Amygdala (tissue), 56 donors: ENCODE measurements around the gene ZNF488.

ENCODE experiments used
- DNase-seq, 56 donors: peaks; one replicate each; lab custom pipeline; 2025; lab: John Stamatoyannopoulos, UW

The ZNF488 gene

GRCh38 chr10:47351899-47352815, 31.9 kb downstream of the ZNF488 start:
- no peak for DNase-seq

- DNase-seq, result no peak
Observed at GRCh38 chr10:47350671-47351640, 33.1 kb downstream of the ZNF488 start.

GRCh38 chr10:47349941-47350371, 34.1 kb downstream of the ZNF488 start:
- no peak for DNase-seq

GRCh38 chr10:47349516-47349915, 34.6 kb downstream of the ZNF488 start:
- no peak for DNase-seq

- no peak for DNase-seq
Observed at GRCh38 chr10:47348661-47349470, 35.2 kb downstream of the ZNF488 start.

- no peak for DNase-seq
Observed at GRCh38 chr10:47348138-47348651, 35.9 kb downstream of the ZNF488 start, which contains the start of gene RBP3. RBP3 (plus strand) TSS chr10:47348363; CDS start chr10:47348485, 122 bp downstream.

- DNase-seq, result no peak
Observed at GRCh38 chr10:47347303-47347675, 36.8 kb downstream of the ZNF488 start.

GRCh38 chr10:47346581-47347302, 37.4 kb downstream of the ZNF488 start:
- DNase-seq, result no peak

- DNase-seq, result no peak
Observed at GRCh38 chr10:47344996-47345870, 38.9 kb downstream of the ZNF488 start.

GRCh38 chr10:47340608-47341170, 43.4 kb downstream of the ZNF488 start:
- DNase-seq, result peak in 14 of 56 donors; percentile 4 to 68 (median 22)

GRCh38 chr10:47339759-47340607, 44.1 kb downstream of the ZNF488 start:
- no peak for DNase-seq

GRCh38 chr10:47339186-47339735, 44.8 kb downstream of the ZNF488 start:
- DNase-seq, result no peak

GRCh38 chr10:47337310-47337709, 46.8 kb downstream of the ZNF488 start:
- DNase-seq, result no peak

- no peak for DNase-seq
Observed at GRCh38 chr10:47336387-47337134, 47.5 kb downstream of the ZNF488 start.

GRCh38 chr10:47335906-47336305, 48.2 kb downstream of the ZNF488 start:
- DNase-seq, result no peak
